ENCODE data around the gene NUMBL.

DNA sequence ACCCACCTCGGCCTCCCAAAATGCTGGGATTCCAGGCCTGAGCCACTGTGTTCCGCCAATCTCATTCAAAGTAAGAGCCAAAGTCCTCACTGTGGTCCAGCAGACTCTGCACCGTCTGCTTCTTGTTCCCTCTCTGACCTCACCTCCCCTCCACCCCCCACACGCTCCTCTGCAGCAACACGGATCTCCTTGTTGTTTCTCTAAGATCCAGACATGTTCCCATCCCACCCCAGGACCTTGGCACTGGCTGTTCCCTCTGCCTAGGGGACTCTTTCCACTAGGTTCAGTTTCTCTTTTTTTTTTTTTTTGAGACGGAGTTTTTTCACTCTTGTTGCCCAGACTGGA, 50.8 kb downstream of the NUMBL start:
- TF ChIP-seq RFX5 (IDR thresholded peaks at IDR 0.05; ENCODE audit: low read depth, low read length) (no peak), SMC3 (IDR thresholded peaks at IDR 0.05; ENCODE audit: low read depth, low read length) (no peak)
